Myocyte (in vitro differentiated cells): Measurements from ENCODE around the gene ADPRHL1. TPM values are rescaled to one million over a fixed set of nuclear protein-coding genes. Genes with fewer than 3 reads are reported as not detected.
A peak's percentile ranks its signal among the peaks of the same experiment; 100 is the strongest.
"Not testable (repeated sequence)": the region's sequence is repeated elsewhere in the genome, so short reads cannot be mapped to it uniquely, and the experiment has no call there.

ENCODE experiments used
- DNase-seq: peaks from one replicate; pipeline ENCODE4 v3.0.0-alpha.2; 2012; ENCODE audit warnings: low read depth
- total RNA-seq: library from RNA; depleted of rRNA; stranded (reverse); fragments of >200 nt; gene quantifications from 2 replicates; pipeline ENCODE4 v1.2.3, GENCODE V29; 2014

Gene ADPRHL1
- total RNA-seq, 1 donor from 2014 or later: 8.4 TPM

DNA sequence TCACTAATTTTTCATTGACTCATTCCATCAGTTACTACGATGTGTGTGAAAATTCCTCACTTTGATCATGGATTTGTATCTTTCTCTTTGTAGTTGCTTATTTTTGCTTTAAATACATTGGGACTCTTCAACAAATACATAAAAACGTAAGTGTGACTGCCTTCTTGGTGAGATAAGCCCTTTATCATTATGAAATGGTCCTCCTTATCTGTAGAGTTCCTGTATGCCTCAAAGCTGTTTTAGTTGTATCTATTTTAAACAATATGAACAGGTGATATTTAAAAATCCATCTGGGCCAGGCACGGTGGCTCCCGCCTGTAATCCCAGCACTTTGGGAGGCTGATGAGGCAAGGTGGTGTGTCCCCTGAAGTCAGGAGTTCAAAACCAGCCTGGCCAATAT lies 25.9 kb upstream of the ADPRHL1 start:
- DNase-seq: no peak

DNA sequence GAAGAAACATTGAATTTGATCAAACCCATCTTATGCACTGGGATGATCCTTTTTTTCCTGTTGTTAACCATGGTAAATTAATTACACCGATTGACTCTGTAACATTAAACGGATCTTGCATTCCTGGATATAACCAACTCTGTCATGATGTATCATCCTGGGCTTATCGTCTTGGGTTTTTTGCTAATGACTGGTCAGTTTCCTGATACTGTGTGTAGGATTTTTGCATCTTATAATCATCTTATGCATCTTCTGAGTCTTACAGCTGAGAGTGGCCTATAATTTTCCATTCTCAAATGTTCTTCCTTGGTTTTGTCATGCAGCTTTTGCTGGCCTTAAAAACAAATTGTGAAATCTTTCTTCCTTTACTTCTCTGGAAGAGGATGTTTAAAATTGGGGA lies 24.4 kb upstream of the ADPRHL1 start:
- no peak for DNase-seq

DNA sequence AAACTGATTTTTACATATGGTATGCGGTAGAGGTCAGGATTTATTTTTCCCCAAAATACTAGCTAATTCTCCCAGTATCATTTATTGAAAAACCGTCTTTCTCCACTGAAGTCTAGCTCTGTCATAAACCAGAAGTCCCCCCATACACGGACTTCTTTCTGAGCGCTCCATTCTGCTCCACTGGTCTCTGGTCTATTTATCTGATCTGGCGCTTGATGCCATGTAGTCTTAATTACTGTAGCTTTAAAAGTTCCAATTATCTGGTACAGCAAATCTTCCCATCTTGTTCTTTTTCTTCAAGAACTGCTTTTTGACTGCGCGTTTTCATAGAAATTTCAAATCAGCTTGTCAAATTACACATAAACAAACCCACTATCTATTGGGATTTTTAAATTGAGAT lies 23.5 kb upstream of the ADPRHL1 start:
- DNase-seq: no peak

- no peak for DNase-seq
These were observed 22.6 kb upstream of the ADPRHL1 start for GRCh38 chr13:113475911-113476310.

GRCh38 chr13:113475280-113475679 lies 22.0 kb upstream of the ADPRHL1 start:
- no peak for DNase-seq

GRCh38 chr13:113474179-113474578 lies 20.9 kb upstream of the ADPRHL1 start:
- no peak for DNase-seq

- no peak for DNase-seq
These were observed 19.2 kb upstream of the ADPRHL1 start for GRCh38 chr13:113472355-113473025.

- DNase-seq: no peak
These were observed 18.6 kb upstream of the ADPRHL1 start for GRCh38 chr13:113471844-113472243.

- not testable (repeated sequence) for DNase-seq
These were observed 17.4 kb upstream of the ADPRHL1 start for GRCh38 chr13:113470635-113471163.

DNA sequence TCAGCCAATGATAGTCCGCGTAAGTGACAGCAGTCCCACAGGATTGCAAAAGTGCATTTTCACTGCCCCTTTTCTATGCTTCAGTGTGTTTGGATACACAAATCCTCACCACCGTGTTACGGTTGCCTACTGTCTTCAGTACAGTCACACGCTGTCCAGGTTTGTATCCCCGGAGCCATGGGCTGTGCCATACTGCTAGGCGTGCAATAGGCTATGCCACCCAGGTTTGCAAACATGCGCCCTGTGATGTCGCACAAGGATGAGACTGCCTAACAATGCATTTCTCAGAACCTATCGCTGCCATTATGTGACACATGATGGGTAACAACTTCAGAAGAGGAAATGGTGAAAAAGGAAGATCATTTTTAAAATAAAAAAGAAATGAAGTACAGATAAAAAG lies 16.8 kb upstream of the ADPRHL1 start:
- no peak for DNase-seq

DNA sequence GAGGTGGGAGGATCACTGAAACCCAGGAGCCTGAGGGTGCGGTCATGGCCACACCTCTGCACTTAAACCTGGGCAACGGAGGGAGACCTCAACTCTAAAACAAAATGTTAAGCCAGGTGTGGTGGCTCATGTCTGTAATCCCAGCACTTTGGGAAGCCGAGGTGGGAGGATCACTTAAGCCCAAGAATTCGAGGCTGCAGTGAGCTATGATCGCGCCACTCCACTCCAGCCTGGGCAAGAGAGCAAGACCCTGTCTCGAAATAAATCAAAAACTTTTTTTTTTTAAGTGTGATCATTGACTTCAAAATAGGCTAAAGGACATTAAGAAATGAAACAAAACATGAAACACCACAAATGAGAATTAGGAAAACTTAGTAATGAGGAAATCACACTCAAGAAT lies 16.3 kb upstream of the ADPRHL1 start:
- no peak for DNase-seq

- no peak for DNase-seq
These were observed 15.3 kb upstream of the ADPRHL1 start for GRCh38 chr13:113468472-113469201.

DNA sequence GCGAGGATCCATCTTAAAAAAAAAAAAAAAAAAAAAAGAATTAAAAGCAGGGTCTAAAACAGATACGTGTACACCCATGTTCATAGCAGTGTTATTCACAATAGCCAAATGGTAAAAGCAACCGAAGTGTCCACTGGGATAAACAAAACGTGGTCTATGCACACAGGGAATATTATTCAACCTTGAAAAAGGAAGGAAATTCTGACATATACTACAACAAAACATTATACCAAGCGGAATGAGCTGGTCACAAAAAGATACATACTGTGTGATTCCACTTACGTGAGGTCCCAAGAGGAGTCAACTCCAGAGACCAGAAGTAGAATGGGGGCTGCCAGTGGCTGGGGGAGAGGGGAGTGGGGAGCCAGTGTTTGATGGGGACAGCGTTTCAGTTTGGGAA lies 14.7 kb upstream of the ADPRHL1 start:
- no peak for DNase-seq

DNA sequence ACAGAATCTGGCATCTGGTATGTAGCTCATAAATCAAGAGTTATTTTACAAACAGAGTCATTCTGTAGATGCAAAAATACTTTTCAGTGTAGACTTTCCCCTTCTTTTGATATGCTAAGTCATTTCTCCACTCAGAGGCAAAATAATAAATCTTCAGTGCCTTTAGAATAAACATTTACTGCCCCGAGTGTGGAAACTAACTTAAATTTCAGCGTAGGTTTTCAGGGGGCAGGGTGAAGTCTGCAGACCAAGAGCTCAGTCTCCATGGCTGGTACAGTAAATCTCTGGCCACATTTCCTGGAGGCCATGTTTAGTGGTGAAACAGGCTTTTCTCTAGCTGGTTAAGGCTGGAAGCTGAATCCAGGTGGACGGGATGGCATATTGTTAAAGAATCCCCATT lies 13.1 kb upstream of the ADPRHL1 start:
- DNase-seq: no peak

GRCh38 chr13:113465300-113465699 lies 12.0 kb upstream of the ADPRHL1 start:
- no peak for DNase-seq

- DNase-seq: no peak
These were observed 11.2 kb upstream of the ADPRHL1 start for GRCh38 chr13:113464476-113464875.

- DNase-seq: no peak
These were observed 7.9 kb upstream of the ADPRHL1 start for GRCh38 chr13:113461022-113461751.

DNA sequence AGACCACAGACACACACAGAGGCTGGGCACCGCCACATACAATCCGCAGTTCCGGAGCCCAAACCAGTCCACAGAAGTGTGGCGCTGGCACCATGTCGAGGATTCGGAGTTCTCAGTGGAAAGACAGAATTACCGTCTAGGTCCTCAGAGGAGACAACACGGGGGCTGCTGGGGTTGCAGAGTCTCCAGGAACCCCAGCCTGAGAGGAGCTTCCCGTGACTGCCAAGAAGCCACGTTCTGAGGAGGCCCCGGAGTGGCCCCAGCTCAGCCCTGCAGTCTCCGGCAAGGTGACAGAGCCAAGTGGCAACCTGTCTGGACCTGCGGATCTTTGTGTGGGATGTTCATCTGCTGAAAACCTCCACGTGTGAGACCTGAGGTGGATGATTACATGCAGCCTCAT lies 7.3 kb upstream of the ADPRHL1 start:
- DNase-seq: no peak

GRCh38 chr13:113460064-113460555 lies 6.8 kb upstream of the ADPRHL1 start:
- peak; percentile 31 for DNase-seq

DNA sequence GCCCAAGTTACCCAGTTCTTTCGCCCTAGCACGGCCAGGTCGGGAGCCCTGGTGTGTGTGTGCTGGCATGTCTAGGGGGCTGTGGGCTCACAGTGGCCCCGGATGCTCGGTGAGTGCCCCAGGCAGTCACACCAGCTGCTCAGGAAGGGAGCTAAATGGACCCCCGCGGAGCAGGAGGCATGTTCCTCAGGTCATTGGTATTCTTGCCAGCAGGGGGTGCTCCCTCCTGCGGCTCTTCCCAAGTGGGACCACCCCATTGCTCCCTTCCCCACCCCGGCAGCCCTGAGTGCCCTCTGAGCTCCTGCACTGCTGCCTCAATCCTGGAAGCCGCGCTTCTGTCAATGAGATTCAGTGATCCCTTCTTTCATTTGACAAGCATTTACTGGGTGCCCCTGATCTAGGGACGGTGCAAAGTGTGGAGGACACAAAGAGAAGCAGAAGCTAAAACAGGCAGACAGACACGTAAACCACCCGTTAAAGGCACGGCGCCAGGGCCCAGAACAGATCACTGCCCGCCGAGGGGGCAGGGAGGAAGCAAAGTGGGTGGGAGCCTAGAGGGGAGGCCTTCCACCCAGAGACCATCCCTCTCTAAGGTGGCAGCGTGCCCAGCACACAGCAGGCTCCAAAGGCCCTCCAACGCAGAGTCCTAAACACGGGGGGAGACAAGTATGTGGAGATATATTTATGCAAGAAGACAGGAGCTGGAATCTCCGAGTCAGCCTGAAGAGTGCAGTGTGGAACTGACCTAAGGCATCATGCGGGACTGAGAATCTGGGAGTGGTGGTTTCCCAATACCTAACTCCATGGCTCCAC lies 5.2 kb upstream of the ADPRHL1 start:
- DNase-seq: no peak

DNA sequence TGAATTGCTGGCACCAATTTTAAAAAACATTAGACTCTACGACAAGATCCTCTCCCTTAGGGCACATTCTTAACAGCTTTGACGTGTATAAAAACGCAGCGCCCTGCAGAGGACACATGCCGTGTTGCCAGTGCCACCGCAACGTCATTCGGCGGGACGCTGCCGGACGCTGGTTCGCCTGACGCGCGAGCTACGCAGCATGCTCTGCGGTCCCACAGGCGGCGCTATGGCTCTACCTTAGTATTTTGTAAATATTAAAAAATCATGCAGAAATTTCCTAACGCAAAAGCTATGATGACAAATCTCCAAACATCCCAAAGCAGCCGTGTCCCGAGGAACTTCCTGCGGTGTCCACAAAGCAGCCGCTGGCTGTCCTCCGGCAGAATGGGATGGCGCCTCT lies 4.2 kb upstream of the ADPRHL1 start:
- DNase-seq: no peak
